Activated T-cell treated with anti-CD3 and anti-CD28 coated beads, Interleukin-2, amount 50 U/mL, for 72 hours (primary cell): ENCODE measurements around the gene CDC45. TPM values are rescaled to one million over a fixed set of nuclear protein-coding genes. Genes with fewer than 3 reads are reported as not detected.

Experiments used
- ATAC-seq, 2 donors: fragments of 150-1000 bp; cut with Tn5 transposase; replicated peaks in 1 of 2; 2 replicates each; pipeline ENCODE4 v1.10.0; 2021; ENCODE audit warnings: moderate library complexity in 2 of 2, mild to moderate bottlenecking in 1 of 2
- DNase-seq, 2 donors: peaks; one replicate each; pipeline ENCODE4 v3.0.0; 2021 to 2022; ENCODE audit warnings: mixed read lengths in 1 of 2
- H3K27ac Mint-ChIP-seq: one replicate; pipeline ENCODE4 v1.8.0; 2022; ENCODE audit warnings: mild to moderate bottlenecking, moderate library complexity, mixed read lengths
- H3K27me3 Mint-ChIP-seq: one replicate; pipeline ENCODE4 v1.8.0; 2022; ENCODE audit warnings: low read depth, mixed read lengths
- H3K36me3 Mint-ChIP-seq, 2 donors: one replicate each; pipeline ENCODE4 v1.8.0; 2022; ENCODE audit warnings: mixed read lengths in 2 of 2, mild to moderate bottlenecking in 1 of 2; ENCODE audit not compliant: insufficient read depth in 2 of 2
- H3K4me1 Mint-ChIP-seq: one replicate; pipeline ENCODE4 v1.8.0; 2022; ENCODE audit warnings: low read depth, mixed read lengths
- H3K4me3 Mint-ChIP-seq, 2 donors: one replicate each; pipeline ENCODE4 v1.8.0; 2022; ENCODE audit warnings: mild to moderate bottlenecking in 2 of 2, mixed read lengths in 2 of 2, moderate library complexity in 2 of 2
- H3K9me3 Mint-ChIP-seq, 2 donors: one replicate each; pipeline ENCODE4 v1.8.0; 2022; ENCODE audit warnings: mixed read lengths in 2 of 2
- total RNA-seq, 2 donors: library from RNA; stranded (reverse); gene quantifications; one replicate each; pipeline ENCODE4 v1.2.3, GENCODE V29; 2022

Gene CDC45
- total RNA-seq, 2 donors from 2014 or later = 119 to 144 TPM

DNA sequence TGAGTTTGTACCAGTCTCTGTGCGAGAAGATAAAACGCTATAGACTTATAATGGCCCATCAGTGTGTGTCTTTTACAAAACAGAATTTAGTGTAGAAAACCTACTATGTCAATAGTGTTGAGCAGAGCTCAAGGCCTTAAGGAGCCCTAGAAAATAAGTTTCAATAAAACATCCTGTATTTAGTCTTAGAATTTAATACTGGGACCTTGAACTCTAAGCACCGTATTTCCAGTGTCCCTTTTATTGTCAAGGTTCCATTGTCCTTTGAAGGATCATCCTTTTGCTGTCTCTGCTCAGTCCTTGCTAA lies 16.6 kb downstream of the CDC45 start:
- Mint-ChIP-seq H3K27me3 (no peaks in the 10 kb centered on the region), H3K4me3 (no peak overlapping the region), H3K27ac (no peak overlapping the region), H3K4me1 (peaks cover 24% of the 10 kb centered on the region), H3K36me3 (peaks cover 10 to 45% of the 10 kb centered on the region in 2 donors), H3K9me3 (no peaks in the 10 kb centered on the region)
- ATAC-seq (no peak), DNase-seq (no peak)

DNA sequence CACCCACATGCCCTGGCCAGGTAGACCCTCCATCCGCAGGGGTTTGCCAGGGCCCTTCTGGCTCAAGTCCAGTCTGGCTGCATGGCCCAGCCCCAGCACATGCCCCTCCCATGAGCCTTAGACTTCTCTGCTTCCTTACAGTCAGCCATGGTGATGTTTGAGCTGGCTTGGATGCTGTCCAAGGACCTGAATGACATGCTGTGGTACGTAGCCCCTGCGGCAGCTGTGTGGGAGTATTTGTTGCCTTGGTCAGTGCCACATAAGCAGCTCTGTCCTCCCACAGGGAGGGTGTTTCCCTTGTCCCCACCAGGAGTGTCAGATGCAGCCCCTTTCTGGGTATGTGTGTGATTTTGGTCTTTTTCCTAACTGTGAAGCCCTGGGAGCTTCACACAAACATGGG lies 17.5 kb downstream of the CDC45 start:
- DNase-seq = no peak
- peaks cover 14% of the 10 kb centered on the region for H3K4me1 Mint-ChIP-seq
- peaks cover 5 to 39% of the 10 kb centered on the region in 2 donors for H3K36me3 Mint-ChIP-seq
- H3K27ac Mint-ChIP-seq = no peak overlapping the region
- peak in 1 of 2 donors; percentile 27 for ATAC-seq
- H3K9me3 Mint-ChIP-seq = no peaks in the 10 kb centered on the region
- H3K27me3 Mint-ChIP-seq = no peaks in the 10 kb centered on the region
- H3K4me3 Mint-ChIP-seq = no peak overlapping the region

GRCh38 chr22:19498154-19498865 lies 18.6 kb downstream of the CDC45 start:
- Mint-ChIP-seq H3K9me3 (no peaks in the 10 kb centered on the region), H3K27ac (no peak overlapping the region), H3K36me3 (peaks cover 3 to 32% of the 10 kb centered on the region in 2 donors), H3K27me3 (no peaks in the 10 kb centered on the region), H3K4me3 (no peak overlapping the region), H3K4me1 (peaks cover 3% of the 10 kb centered on the region)
- ATAC-seq = no peak
- DNase-seq = no peak

DNA sequence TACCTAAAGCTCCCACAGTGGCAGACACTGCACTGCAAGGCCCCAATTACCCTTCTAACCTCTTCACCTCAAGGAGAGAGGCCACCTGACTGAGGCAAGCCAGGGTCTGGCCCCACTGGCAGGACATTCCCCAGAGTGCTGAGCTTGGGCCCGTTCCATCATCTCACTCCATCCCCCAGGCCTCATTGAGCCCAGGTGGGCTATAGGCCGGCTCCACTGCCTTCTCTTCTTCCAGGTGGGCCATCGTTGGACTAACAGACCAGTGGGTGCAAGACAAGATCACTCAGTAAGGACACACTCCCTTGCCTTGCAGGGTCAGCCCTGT lies 19.1 kb downstream of the CDC45 start:
- ATAC-seq (no peak), DNase-seq (no peak)
- Mint-ChIP-seq H3K4me3 (no peak overlapping the region), H3K4me1 (peaks cover 2% of the 10 kb centered on the region), H3K36me3 (peaks cover 3 to 28% of the 10 kb centered on the region in 2 donors), H3K9me3 (no peaks in the 10 kb centered on the region), H3K27me3 (no peaks in the 10 kb centered on the region), H3K27ac (no peak overlapping the region)

DNA sequence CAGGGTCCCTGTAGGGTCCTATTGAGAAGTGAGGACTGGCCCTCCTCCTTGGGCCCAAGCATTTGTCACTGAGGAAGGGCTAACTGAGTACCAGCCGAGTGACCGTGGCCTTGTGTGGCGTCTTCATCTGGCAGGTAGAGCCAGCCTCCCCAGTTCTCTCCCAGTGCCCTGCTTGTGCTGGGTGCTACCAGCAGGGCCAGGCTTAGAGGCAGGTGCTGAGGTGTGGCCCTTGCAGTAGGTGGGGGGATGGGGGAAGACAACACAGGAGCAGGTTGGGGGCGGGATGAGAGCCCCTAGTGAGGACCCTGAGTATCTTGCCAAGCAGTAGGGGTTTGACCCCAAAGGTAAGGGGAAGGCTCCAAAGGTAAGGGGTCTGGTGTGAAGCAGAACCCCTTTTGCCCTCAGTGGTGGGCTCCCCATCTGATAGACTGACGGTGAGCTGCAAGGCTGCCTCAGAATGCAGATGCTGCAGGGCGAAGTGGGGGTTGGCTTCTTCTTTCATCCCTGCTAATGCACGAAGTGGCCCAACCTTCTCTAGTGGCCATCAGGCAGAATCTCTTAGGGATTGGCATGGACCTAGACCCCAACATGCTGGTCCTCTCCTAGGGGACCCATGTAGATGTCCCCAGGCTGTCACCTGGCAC lies 19.6 kb downstream of the CDC45 start:
- Mint-ChIP-seq H3K4me1 (peaks cover 8% of the 10 kb centered on the region), H3K9me3 (no peaks in the 10 kb centered on the region), H3K27me3 (no peaks in the 10 kb centered on the region), H3K36me3 (peaks cover 3 to 25% of the 10 kb centered on the region in 2 donors), H3K27ac (no peak overlapping the region), H3K4me3 (no peak overlapping the region)
- DNase-seq = no peak
- no peak for ATAC-seq

DNA sequence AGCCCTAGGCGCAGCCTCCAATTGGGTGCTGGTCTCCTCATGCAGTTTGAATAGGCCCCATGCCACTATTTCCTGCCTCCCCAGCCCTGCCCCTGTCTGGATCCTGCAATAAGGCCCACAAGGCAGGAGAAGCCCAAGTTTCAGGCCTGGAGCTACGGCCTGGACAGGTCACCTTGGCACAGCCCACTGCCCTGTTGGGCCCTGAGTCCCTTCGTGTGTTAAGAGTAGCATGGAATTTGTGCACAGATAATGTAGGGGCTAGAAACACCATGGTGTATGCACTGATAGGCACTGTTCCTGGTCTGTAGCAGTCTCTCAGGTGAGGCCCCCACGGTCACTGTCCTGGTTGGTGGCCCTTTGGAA lies 20.1 kb downstream of the CDC45 start:
- no peaks in the 10 kb centered on the region for H3K27me3 Mint-ChIP-seq
- DNase-seq (no peak), ATAC-seq (no peak)
- no peak overlapping the region for H3K4me3 Mint-ChIP-seq
- no peaks in the 10 kb centered on the region for H3K9me3 Mint-ChIP-seq
- peaks cover 13% of the 10 kb centered on the region for H3K4me1 Mint-ChIP-seq
- no peak overlapping the region for H3K27ac Mint-ChIP-seq
- H3K36me3 Mint-ChIP-seq = peaks cover 3 to 20% of the 10 kb centered on the region in 2 donors

DNA sequence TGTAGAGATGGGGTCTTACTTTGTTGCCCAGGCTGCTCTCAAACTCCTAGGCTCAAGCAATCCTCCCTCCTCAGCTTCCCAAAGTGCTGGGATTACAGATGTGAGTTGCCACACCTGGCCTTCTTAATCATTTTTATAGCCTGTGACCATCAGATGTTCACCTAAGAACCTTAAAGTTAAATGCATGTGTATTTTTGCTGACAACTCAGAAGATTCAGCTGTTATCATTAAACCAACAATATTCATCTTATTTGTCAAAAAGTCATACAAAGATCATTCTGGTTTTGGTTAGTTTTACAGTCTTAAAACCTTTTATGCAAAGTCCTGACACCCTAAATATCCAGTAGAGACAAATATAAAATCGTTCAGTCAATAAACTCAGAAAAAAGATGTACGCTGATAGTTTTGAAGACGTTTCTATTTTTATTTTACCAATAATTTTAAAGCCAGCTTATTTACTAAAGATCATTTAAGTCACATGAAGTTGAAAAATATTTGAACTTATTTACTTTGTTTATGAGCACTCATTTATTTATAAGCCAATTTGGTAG lies 22.3 kb downstream of the CDC45 start:
- no peak overlapping the region for H3K27ac Mint-ChIP-seq
- no peak for DNase-seq
- peaks cover 6 to 19% of the 10 kb centered on the region in 2 donors for H3K36me3 Mint-ChIP-seq
- no peak for ATAC-seq
- no peaks in the 10 kb centered on the region for H3K9me3 Mint-ChIP-seq
- no peak overlapping the region for H3K4me3 Mint-ChIP-seq
- H3K27me3 Mint-ChIP-seq = no peaks in the 10 kb centered on the region
- H3K4me1 Mint-ChIP-seq = peaks cover 16% of the 10 kb centered on the region

GRCh38 chr22:19503367-19503766 lies 23.6 kb downstream of the CDC45 start:
- Mint-ChIP-seq H3K27ac (no peak overlapping the region), H3K27me3 (no peaks in the 10 kb centered on the region), H3K36me3 (peaks cover 6 to 16% of the 10 kb centered on the region in 2 donors), H3K9me3 (no peaks in the 10 kb centered on the region), H3K4me3 (no peak overlapping the region), H3K4me1 (peaks cover 16% of the 10 kb centered on the region)
- no peak for DNase-seq
- no peak for ATAC-seq

GRCh38 chr22:19503869-19504268 lies 24.1 kb downstream of the CDC45 start:
- Mint-ChIP-seq H3K4me3 (no peak overlapping the region), H3K9me3 (no peaks in the 10 kb centered on the region), H3K27ac (no peak overlapping the region), H3K36me3 (peaks cover 6 to 17% of the 10 kb centered on the region in 2 donors), H3K4me1 (peaks cover 16% of the 10 kb centered on the region), H3K27me3 (no peaks in the 10 kb centered on the region)
- no peak for DNase-seq
- ATAC-seq = no peak

DNA sequence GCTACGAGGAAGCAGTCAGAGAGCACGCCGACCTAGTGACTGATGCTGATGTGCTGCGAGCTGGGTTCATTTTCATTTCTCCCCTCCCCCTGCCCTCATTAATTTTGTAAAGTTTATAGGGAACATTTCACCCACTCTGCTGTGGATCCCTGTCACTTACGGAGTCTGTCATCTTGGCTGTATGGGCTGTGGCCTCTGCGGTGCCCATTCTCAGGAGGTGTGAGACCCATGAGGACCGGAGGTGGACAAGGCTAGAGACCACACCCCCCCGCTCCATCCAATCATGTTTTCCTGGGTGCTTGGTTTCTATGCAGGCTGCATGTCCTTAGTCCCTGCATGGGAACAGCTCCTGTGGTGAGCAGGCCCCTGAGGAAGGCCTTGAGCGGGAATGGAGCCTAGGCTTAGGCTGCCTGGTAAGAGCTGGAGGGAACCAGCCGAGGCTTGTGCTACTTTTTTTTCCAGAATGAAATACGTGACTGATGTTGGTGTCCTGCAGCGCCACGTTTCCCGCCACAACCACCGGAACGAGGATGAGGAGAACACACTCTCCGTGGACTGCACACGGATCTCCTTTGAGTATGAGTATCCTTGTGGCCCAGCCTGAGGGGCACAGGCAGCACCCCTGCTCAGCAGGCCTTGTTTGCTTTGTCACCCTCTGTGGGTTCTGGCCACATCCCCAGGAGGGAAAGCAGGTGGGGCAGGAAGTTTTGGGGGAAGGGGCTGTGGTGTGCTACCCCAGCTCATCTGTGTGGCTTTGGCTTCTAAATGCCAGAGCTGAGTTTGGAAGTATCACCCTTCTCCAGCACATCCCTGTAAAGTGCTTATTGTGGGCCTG lies 25.4 kb downstream of the CDC45 start:
- H3K4me1 Mint-ChIP-seq = peaks cover 16% of the 10 kb centered on the region
- no peaks in the 10 kb centered on the region for H3K27me3 Mint-ChIP-seq
- no peak overlapping the region for H3K4me3 Mint-ChIP-seq
- ATAC-seq (peak in 1 of 2 donors; percentile 9), DNase-seq (no peak)
- no peak overlapping the region for H3K27ac Mint-ChIP-seq
- no peaks in the 10 kb centered on the region for H3K9me3 Mint-ChIP-seq
- peaks cover 11 to 24% of the 10 kb centered on the region in 2 donors for H3K36me3 Mint-ChIP-seq

- no peak for ATAC-seq
- peaks cover 11 to 26% of the 10 kb centered on the region in 2 donors for H3K36me3 Mint-ChIP-seq
- no peak for DNase-seq
- no peak overlapping the region for H3K27ac Mint-ChIP-seq
- H3K9me3 Mint-ChIP-seq = no peaks in the 10 kb centered on the region
- no peaks in the 10 kb centered on the region for H3K27me3 Mint-ChIP-seq
- H3K4me1 Mint-ChIP-seq = peaks cover 16% of the 10 kb centered on the region
- no peak overlapping the region for H3K4me3 Mint-ChIP-seq
Observed at GRCh38 chr22:19505735-19506126, 26.0 kb downstream of the CDC45 start.

DNA sequence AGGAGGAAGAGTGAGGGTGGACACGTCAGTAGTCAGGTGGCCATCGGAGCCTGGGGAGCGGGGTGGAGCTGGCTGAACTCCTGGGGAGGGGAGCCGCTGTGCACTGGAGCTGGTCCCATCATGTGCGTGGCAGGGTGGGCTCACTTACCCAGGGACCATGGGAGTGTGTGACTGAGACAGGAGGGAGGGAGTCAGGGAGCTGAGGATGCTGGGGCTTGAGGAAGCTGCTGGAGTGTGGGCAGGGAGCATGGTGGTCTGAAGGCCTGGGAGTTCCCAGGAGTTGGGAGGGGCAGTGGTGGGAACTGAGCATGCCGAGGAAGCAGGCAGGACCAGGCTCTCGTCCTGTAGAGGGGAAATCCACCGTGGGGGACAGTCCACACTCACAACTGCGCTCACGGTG lies 26.5 kb downstream of the CDC45 start:
- Mint-ChIP-seq H3K4me3 (no peak overlapping the region), H3K27me3 (no peaks in the 10 kb centered on the region), H3K27ac (no peak overlapping the region), H3K4me1 (peaks cover 16% of the 10 kb centered on the region), H3K9me3 (no peaks in the 10 kb centered on the region), H3K36me3 (peaks cover 11 to 31% of the 10 kb centered on the region in 2 donors)
- DNase-seq (no peak), ATAC-seq (no peak)

- no peak for DNase-seq
- Mint-ChIP-seq H3K4me1 (peaks cover 16% of the 10 kb centered on the region), H3K4me3 (no peak overlapping the region), H3K27ac (no peak overlapping the region), H3K27me3 (no peaks in the 10 kb centered on the region), H3K36me3 (peaks cover 16 to 39% of the 10 kb centered on the region in 2 donors), H3K9me3 (no peaks in the 10 kb centered on the region)
- no peak for ATAC-seq
Observed at GRCh38 chr22:19507534-19507861, 27.8 kb downstream of the CDC45 start.
